ENCODE results near the gene PPIL6.

Gene PPIL6

GRCh38 chr6:109351231-109352130, 88.9 kb downstream of the PPIL6 start:
- no peak overlapping the region for H3K4ac ChIP-seq (ENCODE audit: low read depth, low read length)
- no peak overlapping the region for H2BK15ac ChIP-seq (replicated peaks; ENCODE audit: low read depth)
- H3K23ac ChIP-seq (ENCODE audit: low read length), result no peak overlapping the region
- no peak overlapping the region for H3K18ac ChIP-seq (ENCODE audit: low read length)
- H4K8ac ChIP-seq (ENCODE audit: low read depth, low read length), result no peak overlapping the region
- no peaks in the 10 kb centered on the region for H3K36me3 ChIP-seq (ENCODE audit: control insufficient read depth, insufficient read depth, low read length)
- no peak overlapping the region for H4K5ac ChIP-seq (ENCODE audit: low read length)
- WGBS (ENCODE audit: extremely low coverage, insufficient coverage, low lambda C conversion rate), result no CpG with 5 or more reads among the region's 5 CpGs
- H2BK120ac ChIP-seq (ENCODE audit: low read depth, low read length), result no peak overlapping the region
- H3K79me1 ChIP-seq (ENCODE audit: low read length), result no peaks in the 10 kb centered on the region
- no peak overlapping the region for H3K27ac ChIP-seq (ENCODE audit: low read depth, low read length)
- no peak overlapping the region for H2AK5ac ChIP-seq (ENCODE audit: low read length)
- no peaks in the 10 kb centered on the region for H3K27me3 ChIP-seq (ENCODE audit: insufficient read depth, low read length, poor library complexity)
- no peak overlapping the region for H3K9ac ChIP-seq (ENCODE audit: low read length)
- no peak overlapping the region for H3K56ac ChIP-seq (ENCODE audit: low read length)
- no peak overlapping the region for H2BK5ac ChIP-seq (ENCODE audit: low read length)
- no peaks in the 10 kb centered on the region for H3K79me2 ChIP-seq (ENCODE audit: control insufficient read depth, insufficient read depth, low read length)
- DNase-seq, result peak; percentile 21
- H3K4me1 ChIP-seq (ENCODE audit: control insufficient read depth, low read depth, low read length), result no peaks in the 10 kb centered on the region
- no peak overlapping the region for H3K4me2 ChIP-seq (ENCODE audit: low read length)
- no peak overlapping the region for H3K4me3 ChIP-seq (ENCODE audit: low read length)

DNA sequence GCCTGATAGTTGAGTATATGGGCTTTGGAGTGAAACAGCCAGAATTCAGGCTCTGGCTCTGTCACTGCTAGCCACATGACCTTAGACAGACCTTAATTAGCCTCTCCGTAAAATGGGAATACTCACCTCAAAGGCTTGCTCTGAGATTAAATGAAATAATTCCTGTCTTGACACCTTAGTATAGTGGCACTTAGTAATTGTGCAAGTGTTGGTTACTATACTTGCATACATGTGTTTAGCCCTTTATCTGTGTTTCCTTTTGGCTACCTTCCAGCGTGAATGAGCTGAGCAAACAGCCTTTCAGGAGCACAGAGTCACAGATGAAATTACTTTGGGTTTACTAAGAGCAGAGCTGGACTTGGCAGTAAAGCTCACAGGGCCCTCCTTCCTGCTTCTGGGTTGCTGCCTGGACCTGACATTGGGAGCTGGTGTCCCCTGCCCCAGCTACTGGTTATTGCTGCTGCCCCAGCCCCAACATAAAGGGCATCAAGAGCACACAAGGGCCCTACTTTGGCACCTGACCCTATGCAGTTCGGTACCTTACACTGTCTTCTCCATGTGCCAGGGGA, 90.9 kb downstream of the PPIL6 start:
- DNase-seq, result no peak
- no CpG with 5 or more reads among the region's 3 CpGs for WGBS (ENCODE audit: extremely low coverage, insufficient coverage, low lambda C conversion rate)

GRCh38 chr6:109348226-109348625, 92.2 kb downstream of the PPIL6 start:
- Histone ChIP-seq H3K4me2 (ENCODE audit: low read length) (no peak overlapping the region), H3K79me2 (ENCODE audit: control insufficient read depth, insufficient read depth, low read length) (no peaks in the 10 kb centered on the region), H4K8ac (ENCODE audit: low read depth, low read length) (no peak overlapping the region), H3K18ac (ENCODE audit: low read length) (no peak overlapping the region), H4K5ac (ENCODE audit: low read length) (no peak overlapping the region), H3K36me3 (ENCODE audit: control insufficient read depth, insufficient read depth, low read length) (no peaks in the 10 kb centered on the region), H3K27ac (ENCODE audit: low read depth, low read length) (no peak overlapping the region), H3K56ac (ENCODE audit: low read length) (no peak overlapping the region), H3K4me3 (ENCODE audit: low read length) (no peak overlapping the region), H2BK5ac (ENCODE audit: low read length) (no peak overlapping the region), H2AK5ac (ENCODE audit: low read length) (no peak overlapping the region), H3K79me1 (ENCODE audit: low read length) (no peaks in the 10 kb centered on the region), H3K4me1 (ENCODE audit: control insufficient read depth, low read depth, low read length) (no peaks in the 10 kb centered on the region), H3K23ac (ENCODE audit: low read length) (no peak overlapping the region), H3K27me3 (ENCODE audit: insufficient read depth, low read length, poor library complexity) (no peaks in the 10 kb centered on the region), H2BK15ac (replicated peaks; ENCODE audit: low read depth) (no peak overlapping the region), H2BK120ac (ENCODE audit: low read depth, low read length) (no peak overlapping the region), H3K4ac (ENCODE audit: low read depth, low read length) (no peak overlapping the region), H3K9ac (ENCODE audit: low read length) (no peak overlapping the region)
- no peak for DNase-seq
- WGBS (ENCODE audit: extremely low coverage, insufficient coverage, low lambda C conversion rate), result no CpG with 5 or more reads among the region's 8 CpGs

More for the DNA sequence above, 90.9 kb downstream of the PPIL6 start:
- Histone ChIP-seq H3K79me2 (ENCODE audit: control insufficient read depth, insufficient read depth, low read length) (no peaks in the 10 kb centered on the region), H2AK5ac (ENCODE audit: low read length) (no peak overlapping the region), H3K4me2 (ENCODE audit: low read length) (no peak overlapping the region), H3K79me1 (ENCODE audit: low read length) (no peaks in the 10 kb centered on the region), H3K27me3 (ENCODE audit: insufficient read depth, low read length, poor library complexity) (no peaks in the 10 kb centered on the region), H3K18ac (ENCODE audit: low read length) (no peak overlapping the region), H3K9ac (ENCODE audit: low read length) (no peak overlapping the region), H3K4ac (ENCODE audit: low read depth, low read length) (no peak overlapping the region), H2BK120ac (ENCODE audit: low read depth, low read length) (no peak overlapping the region), H3K4me3 (ENCODE audit: low read length) (no peak overlapping the region), H2BK15ac (replicated peaks; ENCODE audit: low read depth) (no peak overlapping the region), H4K5ac (ENCODE audit: low read length) (no peak overlapping the region), H4K8ac (ENCODE audit: low read depth, low read length) (no peak overlapping the region), H2BK5ac (ENCODE audit: low read length) (no peak overlapping the region), H3K27ac (ENCODE audit: low read depth, low read length) (no peak overlapping the region), H3K56ac (ENCODE audit: low read length) (no peak overlapping the region), H3K36me3 (ENCODE audit: control insufficient read depth, insufficient read depth, low read length) (no peaks in the 10 kb centered on the region), H3K23ac (ENCODE audit: low read length) (no peak overlapping the region), H3K4me1 (ENCODE audit: control insufficient read depth, low read depth, low read length) (no peaks in the 10 kb centered on the region)

DNA sequence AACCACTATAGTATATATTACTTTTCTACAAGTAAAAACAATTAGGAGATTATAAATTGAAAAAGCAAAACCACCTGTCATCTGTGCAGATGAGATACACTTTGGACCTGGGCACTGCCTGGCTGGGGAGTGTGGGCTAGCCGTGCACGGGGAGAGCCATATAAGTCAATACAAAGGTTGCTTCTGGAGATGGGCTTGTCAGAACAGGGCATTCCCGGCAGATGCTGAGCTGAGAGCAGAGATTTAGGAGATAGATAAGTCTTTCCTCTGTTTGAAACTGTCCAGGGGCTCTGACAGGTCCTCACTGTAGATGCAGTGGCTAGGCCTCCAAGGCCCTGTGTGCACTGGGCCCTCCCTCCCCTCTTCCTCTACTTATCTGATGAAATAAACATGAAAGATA, 92.6 kb downstream of the PPIL6 start:
- Histone ChIP-seq H3K4ac (ENCODE audit: low read depth, low read length) (no peak overlapping the region), H3K79me1 (ENCODE audit: low read length) (no peaks in the 10 kb centered on the region), H4K8ac (ENCODE audit: low read depth, low read length) (no peak overlapping the region), H3K9ac (ENCODE audit: low read length) (no peak overlapping the region), H3K56ac (ENCODE audit: low read length) (no peak overlapping the region), H3K36me3 (ENCODE audit: control insufficient read depth, insufficient read depth, low read length) (no peaks in the 10 kb centered on the region), H3K18ac (ENCODE audit: low read length) (no peak overlapping the region), H2BK15ac (replicated peaks; ENCODE audit: low read depth) (no peak overlapping the region), H3K4me1 (ENCODE audit: control insufficient read depth, low read depth, low read length) (no peaks in the 10 kb centered on the region), H3K4me2 (ENCODE audit: low read length) (no peak overlapping the region), H2AK5ac (ENCODE audit: low read length) (no peak overlapping the region), H3K79me2 (ENCODE audit: control insufficient read depth, insufficient read depth, low read length) (no peaks in the 10 kb centered on the region), H2BK120ac (ENCODE audit: low read depth, low read length) (no peak overlapping the region), H3K27ac (ENCODE audit: low read depth, low read length) (no peak overlapping the region), H4K5ac (ENCODE audit: low read length) (no peak overlapping the region), H3K4me3 (ENCODE audit: low read length) (no peak overlapping the region), H2BK5ac (ENCODE audit: low read length) (no peak overlapping the region), H3K27me3 (ENCODE audit: insufficient read depth, low read length, poor library complexity) (no peaks in the 10 kb centered on the region), H3K23ac (ENCODE audit: low read length) (no peak overlapping the region)
- no peak for DNase-seq
- WGBS (ENCODE audit: extremely low coverage, insufficient coverage, low lambda C conversion rate), result no CpG with 5 or more reads among the region's 3 CpGs

DNA sequence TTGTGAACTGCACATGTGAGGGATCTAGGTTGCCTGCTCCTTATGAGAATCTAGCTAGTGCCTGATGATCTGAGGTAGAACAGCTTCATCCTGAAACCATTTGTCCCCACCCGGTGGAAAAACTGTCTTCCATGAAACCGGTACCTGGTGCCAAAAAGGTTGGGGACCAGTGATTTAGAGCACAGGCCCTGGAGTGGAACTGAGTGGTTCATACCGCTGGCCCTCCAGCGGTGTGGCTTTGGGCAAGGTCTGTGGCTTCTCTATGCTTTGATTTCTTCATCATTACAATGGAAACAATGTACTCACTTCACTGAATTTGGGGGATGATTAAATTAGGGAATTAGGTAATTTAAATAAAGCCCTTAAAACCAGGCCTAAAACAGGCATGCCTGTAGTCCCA, 94.4 kb downstream of the PPIL6 start:
- Histone ChIP-seq H3K36me3 (ENCODE audit: control insufficient read depth, insufficient read depth, low read length) (no peaks in the 10 kb centered on the region), H3K4me2 (ENCODE audit: low read length) (no peak overlapping the region), H3K27ac (ENCODE audit: low read depth, low read length) (no peak overlapping the region), H3K4ac (ENCODE audit: low read depth, low read length) (no peak overlapping the region), H3K56ac (ENCODE audit: low read length) (no peak overlapping the region), H3K27me3 (ENCODE audit: insufficient read depth, low read length, poor library complexity) (no peaks in the 10 kb centered on the region), H3K4me3 (ENCODE audit: low read length) (no peak overlapping the region), H4K5ac (ENCODE audit: low read length) (no peak overlapping the region), H2BK5ac (ENCODE audit: low read length) (no peak overlapping the region), H3K9ac (ENCODE audit: low read length) (no peak overlapping the region), H3K79me1 (ENCODE audit: low read length) (no peaks in the 10 kb centered on the region), H3K23ac (ENCODE audit: low read length) (no peak overlapping the region), H4K8ac (ENCODE audit: low read depth, low read length) (no peak overlapping the region), H2BK120ac (ENCODE audit: low read depth, low read length) (no peak overlapping the region), H2BK15ac (replicated peaks; ENCODE audit: low read depth) (no peak overlapping the region), H3K4me1 (ENCODE audit: control insufficient read depth, low read depth, low read length) (no peaks in the 10 kb centered on the region), H3K79me2 (ENCODE audit: control insufficient read depth, insufficient read depth, low read length) (no peaks in the 10 kb centered on the region), H3K18ac (ENCODE audit: low read length) (no peak overlapping the region), H2AK5ac (ENCODE audit: low read length) (no peak overlapping the region)
- no CpG with 5 or more reads among the region's 4 CpGs for WGBS (ENCODE audit: extremely low coverage, insufficient coverage, low lambda C conversion rate)
- no peak for DNase-seq

Data from mesendoderm (in vitro differentiated cells).